Measurements from ENCODE around the gene CREB1. TPM values are rescaled to one million over a fixed set of nuclear protein-coding genes. Genes with fewer than 3 reads are reported as not detected.

Gene CREB1
- 30.6 and 50.0 TPM in 2 replicates for total RNA-seq

GRCh38 chr2:207529330-207530159 is at the start of gene CREB1:
Gene CREB1, plus strand, starts transcription at chr2:207529962. Its CDS starts 25,674 bp downstream, at chr2:207555636.

GRCh38 chr2:207625014-207625907 is 95.5 kb downstream of the CREB1 start, which contains the start of gene METTL21A:
Gene METTL21A, minus strand, starts transcription at chr2:207625394. Its CDS starts 1,019 bp downstream, at chr2:207624375.

Other genes with a start within 250 kb of the CREB1 start
- gene METTL21A, start 95.4 kb downstream of the CREB1 start, total RNA-seq: 6.7 and 11.6 TPM in 2 replicates
- gene CCNYL1, start 181.7 kb downstream of the CREB1 start, total RNA-seq: 9.0 and 13.7 TPM in 2 replicates
- gene FZD5, start 239.9 kb downstream of the CREB1 start, total RNA-seq: 0.39 and 0.65 TPM in 2 replicates

All from placental epithelial cell (primary cell).